Ovary (tissue), 10 donors: Measurements from ENCODE around the gene GPD2. TPM values are rescaled to one million over a fixed set of nuclear protein-coding genes. Genes with fewer than 3 reads are reported as not detected.

ENCODE experiments used
- DNase-seq, 5 donors: peaks; one replicate each; pipeline ENCODE4 v3.0.0-alpha.2; 2019 to 2020
- H3K27ac ChIP-seq, 2 donors: fragments of 200-600 bp; one replicate each; pipeline versions ENCODE4 v1.5.1 to v1.8.0; 2019 to 2022
- H3K27me3 ChIP-seq: fragments of 200-600 bp; one replicate; pipeline ENCODE4 v1.8.0; 2022
- H3K36me3 ChIP-seq: fragments of 200-600 bp; sonication (generic); one replicate; pipeline ENCODE4 v1.5.1; 2019
- H3K4me1 ChIP-seq: one replicate; pipeline ENCODE4 v1.8.1; 2013; ENCODE audit warnings: mild to moderate bottlenecking, moderate library complexity; ENCODE audit not compliant: insufficient read depth
- H3K4me3 ChIP-seq: fragments of 200-600 bp; sonication (generic); one replicate; pipeline ENCODE4 v1.5.1; 2017
- H3K9me3 ChIP-seq, 2 donors: fragments of 200-600 bp in 1 of 2; sonication (generic) in 1 of 2; one replicate each; pipeline versions ENCODE4 v1.5.1 to v1.8.1; 2013 to 2019; ENCODE audit warnings: mild to moderate bottlenecking in 1 of 2, moderate library complexity in 1 of 2
- CTCF ChIP-seq, 3 donors: fragments of 450-650 bp in 2 of 3; fragments of 200-600 bp in 1 of 3; IDR thresholded peaks; one replicate each; pipeline versions ENCODE4 v1.5.1 to v1.8.0; 2016 to 2022; ENCODE audit warnings: antibody characterized with exemption in 3 of 3, mild to moderate bottlenecking in 1 of 3
- EP300 ChIP-seq: sonication (generic); formaldehyde crosslinking; IDR thresholded peaks from one replicate; pipeline ENCODE4 v1.6.1; 2017; ENCODE audit warnings: antibody characterized with exemption
- POLR2A ChIP-seq: fragments of 450-650 bp; IDR thresholded peaks from one replicate; pipeline ENCODE4 v1.6.1; 2017; ENCODE audit warnings: antibody characterized with exemption, mild to moderate bottlenecking, moderate library complexity
- WGBS, 3 donors: extraction: QIAGEN DNeasy Blood & Tissue Kit in 1 of 3; methylation state at CpG; one replicate each; pipeline versions ENCODE4 v1.1.5 to v1.1.7; 2013 to 2017; 5-methylcytosine and 5-hydroxymethylcytosine counted together
- intact Hi-C, 4 donors: fragments of 100-400 bp; cut with DNase I; formaldehyde crosslinking; loops; one replicate each; pipeline versions ENCODE4 v1.11.0 to v1.15.1; 2022 to 2023
- long read RNA-seq, 3 donors: library from polyadenylated mRNA in 2 of 3; unstranded in 2 of 3; transcript quantifications; one replicate each; pipeline ENCODE4 v2.0.0 and lab custom pipeline, GENCODE V29; 2021 to 2026
- polyA plus RNA-seq, 2 donors: library from polyadenylated mRNA; stranded (reverse); fragments of 200-250 nt in 1 of 2; fragments of 350-450 nt in 1 of 2; fragmentation: Illumina TruSeq in 1 of 2; extraction: RNeasy Lipid Tissue Mini Kit (QIAGEN cat#74804) in 1 of 2; gene quantifications; one replicate each; pipeline ENCODE4 v1.2.3, GENCODE V29; 2013 to 2014
- total RNA-seq, 7 donors: library from RNA; depleted of rRNA in 2 of 7; stranded (reverse); fragments of >200 nt in 2 of 7; fragmentation: NEBNext Ultra II Directional in 3 of 7; extraction: Animal tissue kit (Norgen Biotek cat#: 25700) in 3 of 7; gene quantifications; one replicate each; pipeline versions ENCODE4 v1.1.0 to v1.2.4, GENCODE V29; 2016 to 2023
- donor health status: DM: no; HTN: no; CAD: no; lungs with moderate emphysema.
- donor health status: DM: no; HTN: no; CAD: no.
- donor health status: Bipolar disorder and iron deficiency.
- donor health status: DM: yes; HTN: yes; CAD: no.
- donor health status: DM: no; HTN: no; CAD: no.
- donor health status: DM: yes; HTN: yes; CAD: no.

The GPD2 gene
- total RNA-seq: 10 to 100 TPM; 22.2 to 61.7 (median 27.8) TPM
- 10 to 100 TPM in 1 of 2 donors, 1 to 10 TPM in 1; 6.7 to 13.8 TPM for polyA plus RNA-seq
- long read RNA-seq, donor 1, partial matches to known transcripts: 4 of 6 reads
- long read RNA-seq, donor 1, other reads (novel, unspliced or antisense): 2 of 6 reads
- long read RNA-seq, donor 2, partial matches to known transcripts: 0 of 1 reads
- long read RNA-seq, donor 2, other reads (novel, unspliced or antisense): 0 of 1 reads
- long read RNA-seq, donor 3, full-length matches to known transcripts: 5 of 7 reads
- long read RNA-seq, donor 3, partial matches to known transcripts: 0 of 7 reads
- long read RNA-seq, donor 3, other reads (novel, unspliced or antisense): 2 of 7 reads

- peaks cover 7% of the 10 kb centered on the region for H3K4me1 ChIP-seq
- H3K9me3 ChIP-seq: no peaks in the 10 kb centered on the region
- no peaks in the 10 kb centered on the region for H3K36me3 ChIP-seq
- intact Hi-C loops: loop anchor here (5.0 to 10.0 kb wide), 4 partner anchors 34 to 104 kb away; partner anchors contain the start of gene NR4A2 (in 3 of the 4)
- DNase-seq: peak; percentile 91 to 95 (median 92)
- peak within 1 kb of the TSS; percentile 93 to 98 for H3K27ac ChIP-seq
- no peak for TF ChIP-seq EP300
- TF ChIP-seq POLR2A: peak; percentile 74
- TF ChIP-seq CTCF (IDR thresholded peaks at IDR 0.05): peak in 1 of 3 donors; percentile 16
- H3K27me3 ChIP-seq: no peaks in the 10 kb centered on the region
- H3K4me3 ChIP-seq: peak within 1 kb of the TSS; percentile 84
- WGBS, 3 donors: 0 to 1% (median 0%) methylated on average over 63 to 79 of the region's 79 CpGs
Measured at GRCh38 chr2:156435718-156436496, at the start of gene GPD2. TSS of gene GPD2 (plus strand) at chr2:156436379. CDS start at chr2:156476106, 39,727 bp downstream.

- no peaks in the 10 kb centered on the region for H3K4me1 ChIP-seq
- H3K4me3 ChIP-seq: no peak overlapping the region
- DNase-seq: no peak
- TF ChIP-seq POLR2A (no peak), CTCF (IDR thresholded peaks at IDR 0.05) (no peak)
- H3K27me3 ChIP-seq: no peaks in the 10 kb centered on the region
- intact Hi-C loops: no loop called here
- H3K27ac ChIP-seq: no peak overlapping the region
- H3K9me3 ChIP-seq: no peaks in the 10 kb centered on the region
- H3K36me3 ChIP-seq: no peaks in the 10 kb centered on the region
- WGBS, 3 donors: 76 to 89% (median 84%) methylated on average over 26 of the region's 26 CpGs
Measured at GRCh38 chr2:156394033-156394741, 42.0 kb upstream of the GPD2 start.

GRCh38 chr2:156396126-156396525 lies 40.1 kb upstream of the GPD2 start:
- intact Hi-C loops: no loop called here
- 83 to 95% (median 91%) methylated on average over 2 of the region's 2 CpGs for WGBS, 3 donors
- H3K9me3 ChIP-seq: no peaks in the 10 kb centered on the region

More at GRCh38 chr2:156396126-156396525, 40.1 kb upstream of the GPD2 start:
- Histone ChIP-seq H3K27me3 (no peaks in the 10 kb centered on the region), H3K4me1 (peaks cover 4% of the 10 kb centered on the region), H3K4me3 (no peak overlapping the region), H3K27ac (no peak overlapping the region), H3K36me3 (no peaks in the 10 kb centered on the region)
- no peak for DNase-seq
- TF ChIP-seq POLR2A: no peak
- TF ChIP-seq CTCF (IDR thresholded peaks at IDR 0.05): no peak
- TF ChIP-seq EP300: no peak
